Measurements from ENCODE around the gene WASHC4.

GRCh38 chr12:105076098-105076497, 31.4 kb upstream of the WASHC4 start:
- no peak for TF ChIP-seq HDGF (IDR thresholded peaks at IDR 0.05; ENCODE audit: borderline replicate concordance)
- no peak for TF ChIP-seq FOXA1 (IDR thresholded peaks at IDR 0.05)
- no peak for TF ChIP-seq PKNOX1 (IDR thresholded peaks at IDR 0.05)
- TF ChIP-seq ELF4 (IDR thresholded peaks at IDR 0.05), result no peak
- TF ChIP-seq FOXK2 (IDR thresholded peaks at IDR 0.05), result no peak
- TF ChIP-seq SUZ12 (IDR thresholded peaks at IDR 0.05), result no peak
- TF ChIP-seq SP1 (IDR thresholded peaks at IDR 0.05), result no peak
- no peak for TF ChIP-seq ZNF384 (IDR thresholded peaks at IDR 0.05)
- no peak for TF ChIP-seq TARDBP (IDR thresholded peaks at IDR 0.05)
- TF ChIP-seq BHLHE40 (IDR thresholded peaks at IDR 0.05; ENCODE audit: borderline replicate concordance), result no peak
- TF ChIP-seq FOXM1 (IDR thresholded peaks at IDR 0.05; ENCODE audit: borderline replicate concordance), result no peak
- no peak for TF ChIP-seq NFRKB (IDR thresholded peaks at IDR 0.05)
- no peak for TF ChIP-seq LEF1 (IDR thresholded peaks at IDR 0.05; ENCODE audit: borderline replicate concordance)
- no peak for TF ChIP-seq CTBP1 (IDR thresholded peaks at IDR 0.05; ENCODE audit: borderline replicate concordance)

All from HEK293T (cell line).